Effector memory CD8-positive, alpha-beta T cell (primary cell): ENCODE measurements around the gene ZPR1.

Experiments used
- ATAC-seq: fragments of 150-1000 bp; cut with Tn5 transposase; replicated peaks from 2 replicates; pipeline ENCODE4 v1.10.0; 2021; ENCODE audit warnings: mild to moderate bottlenecking, moderate library complexity
- DNase-seq, 3 experiments: peaks; one replicate each; pipeline ENCODE4 v3.0.0; 2021
- H3K27ac Mint-ChIP-seq, 2 donors: one replicate each; pipeline ENCODE4 v1.8.0; 2022; ENCODE audit warnings: mild to moderate bottlenecking in 2 of 2, mixed read lengths in 2 of 2, moderate library complexity in 2 of 2
- H3K27me3 Mint-ChIP-seq, 2 donors: one replicate each; pipeline ENCODE4 v1.8.0; 2022; ENCODE audit warnings: mixed read lengths in 2 of 2
- H3K36me3 Mint-ChIP-seq: one replicate; pipeline ENCODE4 v1.8.0; 2022; ENCODE audit warnings: mild to moderate bottlenecking, moderate library complexity, mixed read lengths; ENCODE audit not compliant: insufficient read depth
- H3K4me1 Mint-ChIP-seq, 2 donors: one replicate each; pipeline ENCODE4 v1.8.0; 2022; ENCODE audit warnings: low read depth in 2 of 2, mixed read lengths in 2 of 2
- H3K4me3 Mint-ChIP-seq, 2 donors: one replicate each; pipeline ENCODE4 v1.8.0; 2022; ENCODE audit warnings: mild to moderate bottlenecking in 2 of 2, mixed read lengths in 2 of 2, moderate library complexity in 2 of 2
- H3K9me3 Mint-ChIP-seq, 2 donors: one replicate each; pipeline ENCODE4 v1.8.0; 2022; ENCODE audit warnings: mixed read lengths in 2 of 2

Gene ZPR1

GRCh38 chr11:116793772-116794097 is 5.9 kb upstream of the ZPR1 start:
- H3K36me3 Mint-ChIP-seq: peaks cover 6% of the 10 kb centered on the region
- H3K4me1 Mint-ChIP-seq: peaks cover 10 to 14% of the 10 kb centered on the region in 2 donors
- ATAC-seq (no peak), DNase-seq (no peak)
- no peak overlapping the region for H3K4me3 Mint-ChIP-seq
- H3K27ac Mint-ChIP-seq: no peak overlapping the region
- H3K9me3 Mint-ChIP-seq: no peaks in the 10 kb centered on the region
- H3K27me3 Mint-ChIP-seq: peaks cover 0 to 6% of the 10 kb centered on the region in 2 donors

- Mint-ChIP-seq H3K36me3 (peaks cover 10% of the 10 kb centered on the region), H3K27me3 (peaks cover 0 to 6% of the 10 kb centered on the region in 2 donors), H3K4me1 (peaks cover 16 to 20% of the 10 kb centered on the region in 2 donors), H3K9me3 (no peaks in the 10 kb centered on the region), H3K4me3 (no peak overlapping the region), H3K27ac (no peak overlapping the region)
- DNase-seq: no peak
- ATAC-seq: no peak
Measured at GRCh38 chr11:116792869-116793771, 5.3 kb upstream of the ZPR1 start.

- Mint-ChIP-seq H3K9me3 (no peaks in the 10 kb centered on the region), H3K27me3 (peaks cover 0 to 6% of the 10 kb centered on the region in 2 donors), H3K4me3 (no peak overlapping the region), H3K36me3 (peaks cover 17% of the 10 kb centered on the region), H3K27ac (no peak overlapping the region), H3K4me1 (peaks cover 21 to 24% of the 10 kb centered on the region in 2 donors)
- DNase-seq (no peak), ATAC-seq (no peak)
Measured at GRCh38 chr11:116792144-116792868, 4.5 kb upstream of the ZPR1 start.

- Mint-ChIP-seq H3K36me3 (peaks cover 22% of the 10 kb centered on the region), H3K9me3 (no peaks in the 10 kb centered on the region), H3K4me1 (peaks cover 26 to 29% of the 10 kb centered on the region in 2 donors), H3K27me3 (peaks cover 0 to 6% of the 10 kb centered on the region in 2 donors), H3K27ac (no peak within 1 kb of the TSS), H3K4me3 (peak within 1 kb of the TSS; percentile 8 to 39)
- DNase-seq (no peak), ATAC-seq (no peak)
Measured at GRCh38 chr11:116791813-116792143, 4.0 kb upstream of the ZPR1 start, which contains the start of gene APOA5. APOA5 (minus strand) TSS chr11:116791879; CDS start chr11:116791860, 19 bp downstream.

GRCh38 chr11:116791002-116791812 is 3.4 kb upstream of the ZPR1 start:
- H3K27ac Mint-ChIP-seq: no peak overlapping the region
- H3K27me3 Mint-ChIP-seq: peaks cover 0 to 6% of the 10 kb centered on the region in 2 donors
- H3K36me3 Mint-ChIP-seq: peaks cover 28% of the 10 kb centered on the region
- peak; percentile 75 to 79 (median 76) for DNase-seq
- ATAC-seq: peak; percentile 50
- H3K9me3 Mint-ChIP-seq: no peaks in the 10 kb centered on the region
- peak overlapping the region; percentile 8 to 39 for H3K4me3 Mint-ChIP-seq
- H3K4me1 Mint-ChIP-seq: peaks cover 28 to 30% of the 10 kb centered on the region in 2 donors

GRCh38 chr11:116790167-116791001 is 2.6 kb upstream of the ZPR1 start:
- Mint-ChIP-seq H3K36me3 (peaks cover 32% of the 10 kb centered on the region), H3K4me3 (peak overlapping the region; percentile 8 to 39), H3K9me3 (no peaks in the 10 kb centered on the region), H3K27me3 (peaks cover 0 to 6% of the 10 kb centered on the region in 2 donors), H3K4me1 (peaks cover 30 to 31% of the 10 kb centered on the region in 2 donors), H3K27ac (no peak overlapping the region)
- DNase-seq: no peak
- no peak for ATAC-seq

- ATAC-seq (no peak), DNase-seq (no peak)
- H3K27me3 Mint-ChIP-seq: peaks cover 0 to 6% of the 10 kb centered on the region in 2 donors
- H3K9me3 Mint-ChIP-seq: no peaks in the 10 kb centered on the region
- H3K4me3 Mint-ChIP-seq: peak overlapping the region; percentile 95 to 97
- H3K36me3 Mint-ChIP-seq: peaks cover 46% of the 10 kb centered on the region
- H3K4me1 Mint-ChIP-seq: peaks cover 30 to 35% of the 10 kb centered on the region in 2 donors
- H3K27ac Mint-ChIP-seq: peak overlapping the region in 1 of 2 donors; percentile 99
Measured at GRCh38 chr11:116788975-116789374, 1.2 kb upstream of the ZPR1 start.

GRCh38 chr11:116788534-116788933 is 711 bp upstream of the ZPR1 start:
- no peaks in the 10 kb centered on the region for H3K9me3 Mint-ChIP-seq
- no peak for ATAC-seq
- H3K4me1 Mint-ChIP-seq: peaks cover 30 to 35% of the 10 kb centered on the region in 2 donors
- DNase-seq: no peak
- peaks cover 49% of the 10 kb centered on the region for H3K36me3 Mint-ChIP-seq
- H3K27ac Mint-ChIP-seq: peak overlapping the region; percentile 99
- H3K4me3 Mint-ChIP-seq: peak overlapping the region; percentile 95 to 97
- H3K27me3 Mint-ChIP-seq: peaks cover 0 to 6% of the 10 kb centered on the region in 2 donors

GRCh38 chr11:116787436-116787785 is 412 bp downstream of the ZPR1 start:
- DNase-seq: no peak

GRCh38 chr11:116786966-116787365 is 857 bp downstream of the ZPR1 start:
- Mint-ChIP-seq H3K36me3 (peaks cover 65% of the 10 kb centered on the region), H3K27ac (peak overlapping the region; percentile 99), H3K4me1 (peaks cover 41 to 44% of the 10 kb centered on the region in 2 donors), H3K27me3 (peaks cover 0 to 6% of the 10 kb centered on the region in 2 donors), H3K9me3 (no peaks in the 10 kb centered on the region), H3K4me3 (peak overlapping the region; percentile 95 to 97)
- no peak for DNase-seq
- no peak for ATAC-seq

More at GRCh38 chr11:116787436-116787785, 412 bp downstream of the ZPR1 start:
- ATAC-seq: no peak
- Mint-ChIP-seq H3K4me1 (peaks cover 41 to 44% of the 10 kb centered on the region in 2 donors), H3K9me3 (no peaks in the 10 kb centered on the region), H3K27ac (peak overlapping the region; percentile 99), H3K27me3 (peaks cover 0 to 6% of the 10 kb centered on the region in 2 donors), H3K4me3 (peak overlapping the region; percentile 95 to 97), H3K36me3 (peaks cover 60% of the 10 kb centered on the region)

GRCh38 chr11:116786326-116786725 is 1.5 kb downstream of the ZPR1 start:
- ATAC-seq (no peak), DNase-seq (no peak)
- Mint-ChIP-seq H3K27ac (peak overlapping the region; percentile 99), H3K9me3 (no peaks in the 10 kb centered on the region), H3K4me1 (peaks cover 41 to 43% of the 10 kb centered on the region in 2 donors), H3K27me3 (peaks cover 0 to 6% of the 10 kb centered on the region in 2 donors), H3K4me3 (peak overlapping the region; percentile 95 to 97), H3K36me3 (peaks cover 71% of the 10 kb centered on the region)

- DNase-seq: no peak
- H3K4me3 Mint-ChIP-seq: no peak overlapping the region
- H3K27me3 Mint-ChIP-seq: no peaks in the 10 kb centered on the region
- peaks cover 23 to 24% of the 10 kb centered on the region in 2 donors for H3K4me1 Mint-ChIP-seq
- peak overlapping the region in 1 of 2 donors; percentile 68 for H3K27ac Mint-ChIP-seq
- peak; percentile 43 for ATAC-seq
- peaks cover 85% of the 10 kb centered on the region for H3K36me3 Mint-ChIP-seq
- H3K9me3 Mint-ChIP-seq: no peaks in the 10 kb centered on the region
Measured at GRCh38 chr11:116782728-116783127, 5.1 kb downstream of the ZPR1 start.
